HG02938 (cell line): ENCODE measurements around the gene MGAT3.
A peak's percentile ranks its signal among the peaks of the same experiment; 100 is the strongest.
"Not testable (repeated sequence)": the region's sequence is repeated elsewhere in the genome, so short reads cannot be mapped to it uniquely, and the experiment has no call there.

ENCODE experiments used
- ATAC-seq: cut with Tn5 transposase; IDR thresholded peaks from one replicate; pipeline ENCODE4 v1.9.1; 2021; ENCODE audit warnings: mild to moderate bottlenecking, moderate library complexity; ENCODE audit not compliant: unreplicated experiment

The MGAT3 gene

GRCh38 chr22:39510529-39511149, 53.8 kb downstream of the MGAT3 start:
- ATAC-seq: no peak

DNA sequence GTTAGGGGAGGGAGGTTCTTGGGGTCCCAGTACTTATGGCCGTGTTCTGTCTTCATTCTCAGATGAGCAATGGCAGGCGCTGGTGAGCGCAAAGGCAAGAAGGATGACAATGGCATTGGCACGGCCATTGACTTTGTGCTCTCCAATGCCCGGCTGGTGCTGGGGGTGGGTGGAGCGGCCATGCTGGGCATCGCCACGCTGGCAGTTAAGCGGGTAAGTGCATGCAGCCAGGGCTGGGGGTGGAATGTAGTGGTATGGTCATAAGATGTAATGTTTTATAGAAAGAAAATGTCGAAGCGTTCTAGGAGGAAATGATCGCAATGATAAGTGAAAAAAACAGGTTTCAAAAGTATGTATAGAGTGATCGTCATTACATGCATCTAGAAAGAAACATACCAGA, 54.4 kb downstream of the MGAT3 start:
- no peak for ATAC-seq

GRCh38 chr22:39512026-39512425, 55.2 kb downstream of the MGAT3 start:
- ATAC-seq: no peak

- ATAC-seq: no peak
Observed at GRCh38 chr22:39513791-39514190, 57.0 kb downstream of the MGAT3 start.

DNA sequence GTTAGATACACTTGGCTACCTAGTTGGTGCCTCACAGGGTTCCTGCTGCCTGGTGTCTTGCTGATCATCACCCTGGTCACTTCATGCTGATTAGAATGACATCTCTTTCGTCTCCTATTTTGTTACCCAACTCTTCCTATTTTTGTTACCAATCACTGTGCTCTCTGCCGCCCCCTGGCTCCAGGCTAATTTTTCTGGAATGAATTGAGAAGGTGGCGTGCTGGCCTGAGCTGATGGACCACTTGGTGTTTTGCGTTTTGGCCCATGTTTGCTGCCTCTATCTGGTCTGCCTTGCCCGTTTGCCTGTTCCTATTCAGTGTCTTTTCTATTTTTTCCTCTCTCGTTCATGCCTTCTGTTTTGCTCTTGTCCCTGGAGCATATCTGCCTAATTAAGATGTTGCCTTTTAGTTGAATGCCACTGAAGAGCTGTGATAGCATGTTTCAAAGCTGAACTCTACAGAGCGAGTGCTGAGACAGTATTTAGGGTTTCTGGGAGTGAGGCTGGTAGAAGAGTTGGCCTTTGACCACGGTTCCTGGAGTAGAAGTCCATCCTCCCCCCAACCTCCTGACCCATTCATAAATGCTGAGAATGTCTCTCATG, 57.7 kb downstream of the MGAT3 start:
- ATAC-seq: no peak

- ATAC-seq: no peak
Observed at GRCh38 chr22:39515266-39516050, 58.6 kb downstream of the MGAT3 start.

DNA sequence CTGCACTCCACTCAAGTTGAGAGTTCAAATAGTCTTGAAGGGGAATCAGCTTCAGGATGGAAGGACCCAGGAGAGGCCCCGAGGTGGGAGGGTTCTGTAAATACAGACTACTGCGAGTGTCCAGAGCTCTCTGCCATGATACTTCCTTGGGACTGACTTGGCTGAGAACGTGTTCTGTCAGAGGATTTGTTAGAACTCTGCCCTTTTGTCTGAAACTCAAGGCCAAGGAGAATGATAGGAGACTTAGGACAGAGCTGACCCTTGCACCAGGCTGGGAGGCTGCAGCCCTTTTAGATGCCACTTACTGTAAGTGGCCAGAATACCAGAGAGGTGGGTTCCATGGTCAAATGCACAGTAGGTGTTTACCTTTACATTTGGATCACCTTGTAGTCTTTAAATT, 60.7 kb downstream of the MGAT3 start:
- no peak for ATAC-seq

DNA sequence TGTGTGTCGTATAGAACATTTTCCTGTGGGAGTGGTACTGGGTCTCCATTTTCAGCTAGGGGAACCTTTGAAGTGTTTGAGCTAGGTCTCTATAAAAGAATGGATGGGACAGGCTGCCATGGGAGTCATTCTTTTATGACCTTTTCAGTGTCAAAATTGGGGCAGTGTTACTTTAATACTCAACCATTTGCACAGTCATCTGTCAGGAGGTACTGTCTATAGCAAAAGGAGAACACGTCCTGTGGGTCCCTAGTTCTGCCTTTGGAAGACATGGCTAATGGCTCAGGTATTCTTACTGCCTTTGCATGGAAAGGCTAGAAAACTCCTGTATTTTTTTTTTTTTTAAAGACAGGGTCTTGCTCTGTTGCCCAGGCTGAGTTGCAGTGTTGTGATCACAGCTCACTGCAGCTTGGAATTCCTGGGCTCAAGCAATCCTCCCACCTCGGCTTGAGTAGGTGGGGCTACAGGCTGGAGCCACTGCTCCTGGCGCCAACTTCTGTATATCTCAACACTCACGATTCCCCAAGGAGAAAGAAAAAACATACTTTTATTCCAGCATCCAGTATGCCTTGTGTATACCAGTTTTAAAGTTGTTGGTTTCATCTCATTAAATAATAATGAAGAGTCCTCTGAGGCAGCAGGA, 61.5 kb downstream of the MGAT3 start:
- no peak for ATAC-seq

DNA sequence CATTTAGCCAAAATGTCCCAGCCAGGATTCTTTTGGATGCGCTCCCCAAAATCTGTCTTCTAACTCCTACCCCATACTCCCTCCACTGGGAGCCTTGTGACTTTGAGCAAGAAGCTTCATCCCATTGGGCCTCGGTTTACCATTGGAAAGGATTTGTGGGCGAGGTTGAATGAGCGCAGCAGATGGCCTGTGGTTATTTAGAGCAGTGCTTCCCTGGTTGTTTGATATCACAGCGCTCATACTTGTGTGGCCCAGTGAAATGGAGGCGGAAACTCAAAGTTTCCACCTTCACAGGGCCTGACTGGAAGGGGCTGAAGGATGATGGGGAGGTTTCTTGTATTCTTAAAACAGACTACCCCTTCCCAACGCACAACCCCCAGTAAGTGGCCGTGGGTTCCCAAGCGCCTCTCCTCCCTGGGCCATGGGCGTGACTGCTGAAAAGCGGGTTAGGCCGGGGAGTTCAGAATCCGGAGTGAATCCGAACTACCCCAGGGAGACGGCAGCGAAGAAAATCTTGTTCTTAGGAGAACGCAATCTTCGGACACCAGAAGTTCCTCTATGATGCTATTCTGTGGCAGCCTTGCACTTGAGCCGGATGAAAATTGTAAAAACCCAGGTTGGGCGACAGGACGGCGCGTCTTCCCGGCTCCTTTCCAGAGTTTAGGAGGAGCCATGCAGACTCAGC, 62.3 kb downstream of the MGAT3 start:
- no peak for ATAC-seq

- peak; percentile 73 for ATAC-seq
Observed at GRCh38 chr22:39519681-39520225, 62.9 kb downstream of the MGAT3 start.

- peak; percentile 39 for ATAC-seq
Observed at GRCh38 chr22:39520226-39521105, 63.7 kb downstream of the MGAT3 start, which contains the start of gene ATF4. ATF4 (plus strand) TSS chr22:39520562; CDS start chr22:39521446, 884 bp downstream.

DNA sequence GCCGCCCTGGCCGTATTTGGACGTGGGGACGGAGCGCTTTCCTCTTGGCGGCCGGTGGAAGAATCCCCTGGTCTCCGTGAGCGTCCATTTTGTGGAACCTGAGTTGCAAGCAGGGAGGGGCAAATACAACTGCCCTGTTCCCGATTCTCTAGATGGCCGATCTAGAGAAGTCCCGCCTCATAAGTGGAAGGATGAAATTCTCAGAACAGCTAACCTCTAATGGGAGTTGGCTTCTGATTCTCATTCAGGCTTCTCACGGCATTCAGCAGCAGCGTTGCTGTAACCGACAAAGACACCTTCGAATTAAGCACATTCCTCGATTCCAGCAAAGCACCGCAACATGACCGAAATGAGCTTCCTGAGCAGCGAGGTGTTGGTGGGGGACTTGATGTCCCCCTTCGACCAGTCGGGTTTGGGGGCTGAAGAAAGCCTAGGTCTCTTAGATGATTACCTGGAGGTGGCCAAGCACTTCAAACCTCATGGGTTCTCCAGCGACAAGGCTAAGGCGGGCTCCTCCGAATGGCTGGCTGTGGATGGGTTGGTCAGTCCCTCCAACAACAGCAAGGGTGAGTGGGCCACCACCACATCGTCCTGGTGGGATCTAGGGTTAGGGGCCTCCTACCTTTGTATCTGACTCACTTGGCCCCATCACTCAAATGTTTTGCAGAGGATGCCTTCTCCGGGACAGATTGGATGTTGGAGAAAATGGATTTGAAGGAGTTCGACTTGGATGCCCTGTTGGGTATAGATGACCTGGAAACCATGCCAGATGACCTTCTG, 64.5 kb downstream of the MGAT3 start:
- ATAC-seq: not testable (repeated sequence)

DNA sequence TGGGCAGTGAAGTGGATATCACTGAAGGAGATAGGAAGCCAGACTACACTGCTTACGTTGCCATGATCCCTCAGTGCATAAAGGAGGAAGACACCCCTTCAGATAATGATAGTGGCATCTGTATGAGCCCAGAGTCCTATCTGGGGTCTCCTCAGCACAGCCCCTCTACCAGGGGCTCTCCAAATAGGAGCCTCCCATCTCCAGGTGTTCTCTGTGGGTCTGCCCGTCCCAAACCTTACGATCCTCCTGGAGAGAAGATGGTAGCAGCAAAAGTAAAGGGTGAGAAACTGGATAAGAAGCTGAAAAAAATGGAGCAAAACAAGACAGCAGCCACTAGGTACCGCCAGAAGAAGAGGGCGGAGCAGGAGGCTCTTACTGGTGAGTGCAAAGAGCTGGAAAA, 65.3 kb downstream of the MGAT3 start:
- ATAC-seq: not testable (repeated sequence)

DNA sequence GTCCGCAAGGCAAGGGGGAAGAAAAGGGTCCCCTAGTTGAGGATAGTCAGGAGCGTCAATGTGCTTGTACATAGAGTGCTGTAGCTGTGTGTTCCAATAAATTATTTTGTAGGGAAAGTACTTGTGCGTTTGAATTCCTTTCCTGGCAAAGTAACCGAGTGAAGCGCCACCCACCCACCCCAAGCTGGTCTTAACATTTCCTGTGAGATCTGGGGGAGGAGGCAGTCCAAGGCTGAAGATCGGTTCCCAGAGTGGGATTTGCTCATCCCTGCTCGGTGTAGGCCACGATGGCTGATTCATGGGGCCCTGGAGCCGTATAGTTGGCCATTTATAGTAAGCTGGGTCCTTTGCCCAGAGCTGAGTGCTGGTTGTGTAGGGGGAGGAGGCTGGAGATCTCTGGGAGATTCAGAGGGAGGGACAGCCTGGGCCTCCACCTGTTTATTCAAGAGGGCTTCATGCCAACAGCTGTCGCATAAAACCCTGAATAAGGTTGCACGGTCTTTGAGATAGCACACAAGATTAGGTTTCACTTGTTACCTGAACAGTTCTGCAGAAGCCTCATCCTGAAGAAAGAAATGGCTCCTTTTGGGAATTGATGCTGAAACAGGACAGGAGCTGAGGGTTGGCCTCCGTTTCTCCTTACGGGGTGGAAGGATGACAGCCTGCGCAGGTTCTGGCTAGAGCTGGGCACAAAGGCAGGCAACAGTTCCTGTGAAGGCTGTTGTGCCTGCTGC, 65.9 kb downstream of the MGAT3 start:
- no peak for ATAC-seq

GRCh38 chr22:39524089-39524752, 67.4 kb downstream of the MGAT3 start:
- ATAC-seq: no peak

DNA sequence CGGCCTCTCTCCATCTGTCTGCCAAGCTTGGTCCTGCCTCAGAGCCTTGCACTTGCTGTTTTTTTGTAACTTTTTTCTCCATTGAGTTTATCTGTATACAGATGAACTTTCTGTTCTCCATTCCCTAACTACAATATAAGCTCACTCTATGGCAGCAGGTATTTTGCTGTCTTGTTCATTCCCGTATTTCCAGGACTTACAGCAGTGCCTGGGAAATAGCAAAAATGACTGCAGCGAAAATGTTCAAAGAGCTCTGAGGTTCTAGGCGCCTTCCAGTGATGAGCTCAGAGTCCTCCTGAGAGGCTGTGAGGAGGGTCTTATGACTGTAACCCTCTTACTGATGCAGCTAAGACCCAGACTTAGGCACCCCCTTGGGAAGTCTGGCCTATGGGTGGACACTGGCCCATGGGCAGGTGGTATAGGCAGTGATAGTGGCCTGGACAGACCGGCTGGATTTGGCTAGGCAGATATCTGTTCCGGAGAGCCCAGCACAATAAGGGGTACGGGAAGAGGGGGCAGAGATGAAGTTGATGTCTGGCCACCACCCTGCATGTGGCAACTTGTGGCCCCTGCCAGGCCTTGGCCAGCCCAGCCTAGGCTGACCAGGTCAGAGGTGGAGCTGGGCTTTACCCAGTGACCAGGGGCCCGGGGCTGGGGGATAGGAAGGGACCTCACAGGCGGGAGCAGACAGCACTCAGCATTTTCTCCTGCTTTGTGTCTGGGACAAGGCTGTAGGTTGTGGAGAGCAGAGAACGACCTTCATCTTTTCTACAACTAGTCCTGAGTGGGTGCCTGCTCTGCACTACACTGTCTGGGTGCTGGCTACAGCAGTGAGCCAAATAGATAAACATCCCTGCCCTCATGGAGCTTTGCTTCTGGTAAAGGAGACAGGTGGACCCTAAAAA, 68.2 kb downstream of the MGAT3 start:
- no peak for ATAC-seq

DNA sequence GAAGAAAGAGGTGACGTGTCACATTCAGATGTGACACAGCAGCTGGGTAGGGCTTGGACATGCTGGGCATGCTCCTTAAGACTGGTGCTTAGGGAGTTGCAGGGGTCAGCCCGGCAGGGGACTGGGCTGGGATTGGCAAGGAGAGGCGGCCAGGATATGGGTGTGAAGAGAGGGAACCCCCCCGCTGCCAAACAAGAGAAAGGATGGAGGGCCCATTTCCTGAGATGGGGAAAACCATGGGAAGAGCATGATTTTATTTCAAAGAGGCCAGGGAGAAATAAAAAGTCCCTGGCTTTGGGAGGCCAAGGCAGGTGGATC, 68.8 kb downstream of the MGAT3 start:
- no peak for ATAC-seq
